Esophagus muscularis mucosa (tissue), 4 donors: ENCODE measurements around the gene EFNA1. TPM values are rescaled to one million over a fixed set of nuclear protein-coding genes. Genes with fewer than 3 reads are reported as not detected.

Experiments
- DNase-seq: peaks from one replicate; pipeline ENCODE4 v3.0.0-alpha.2; 2017; ENCODE audit errors: extremely low spot score
- H3K27ac ChIP-seq, 4 donors: fragments of 200-600 bp; sonication (generic); replicated peaks in 1 of 4; 1 replicate in 3 of 4; 2 replicates in 1 of 4; pipeline ENCODE4 v1.5.1; 2016 to 2019; ENCODE audit warnings: mild to moderate bottlenecking in 1 of 4
- H3K27me3 ChIP-seq, 4 donors: fragments of 200-600 bp; sonication (generic); one replicate each; pipeline versions ENCODE4 v1.5.1 to v1.6.0; 2016 to 2019
- H3K36me3 ChIP-seq, 4 donors: fragments of 200-600 bp; sonication (generic); one replicate each; pipeline ENCODE4 v1.5.1; 2016 to 2019
- H3K4me1 ChIP-seq, 4 donors: fragments of 200-600 bp; sonication (generic); one replicate each; pipeline ENCODE4 v1.5.1; 2016 to 2019
- H3K4me3 ChIP-seq, 4 donors: fragments of 200-600 bp; sonication (generic); 1 replicate in 2 of 4; 2 replicates in 2 of 4; pipeline ENCODE4 v1.5.1; 2016 to 2019; ENCODE audit warnings: mild to moderate bottlenecking in 4 of 4, moderate library complexity in 1 of 4
- H3K9me3 ChIP-seq, 4 donors: fragments of 200-600 bp; sonication (generic); 1 replicate in 3 of 4; 2 replicates in 1 of 4; pipeline ENCODE4 v1.5.1; 2016 to 2019
- CTCF ChIP-seq, 3 experiments: fragments of 200-600 bp in 2 of 3; fragments of 450-650 bp in 1 of 3; sonication (generic) in 2 of 3; IDR thresholded peaks; one replicate each; pipeline ENCODE4 v1.5.1; 2017 to 2019; ENCODE audit warnings: antibody characterized with exemption in 3 of 3, mild to moderate bottlenecking in 2 of 3, moderate library complexity in 1 of 3
- EP300 ChIP-seq: sonication (generic); formaldehyde crosslinking; IDR thresholded peaks from one replicate; pipeline ENCODE4 v1.6.1; 2017; ENCODE audit warnings: antibody characterized with exemption
- POLR2A ChIP-seq: fragments of 450-650 bp; IDR thresholded peaks from one replicate; pipeline ENCODE4 v1.6.1; 2017; ENCODE audit warnings: antibody characterized with exemption, moderate library complexity, mild to moderate bottlenecking, low read depth
- POLR2AphosphoS5 ChIP-seq, 2 donors: sonication (generic); formaldehyde crosslinking; IDR thresholded peaks; one replicate each; pipeline ENCODE4 v1.6.1; 2017; ENCODE audit warnings: antibody characterized with exemption in 2 of 2
- WGBS: methylation state at CpG from one replicate; pipeline ENCODE4 v1.1.5; 2018; 5-methylcytosine and 5-hydroxymethylcytosine counted together
- intact Hi-C: fragments of 100-400 bp; cut with DNase I; formaldehyde crosslinking; loops from one replicate; pipeline ENCODE4 v1.15.1; 2023
- total RNA-seq, 4 donors: library from RNA; depleted of rRNA; stranded (reverse); fragments of >200 nt; gene quantifications; one replicate each; pipeline versions ENCODE4 v1.1.0 to v1.2.1, GENCODE V29; 2016

Gene EFNA1
- total RNA-seq, 4 donors from 2014 or later, result 11.2 to 37.3 (median 27.5) TPM

GRCh38 chr1:155168456-155169210 is 41.0 kb downstream of the EFNA1 start:
- 89% methylated on average over 10 of the region's 10 CpGs for WGBS
- peaks cover 28 to 45% (median 44%) of the 10 kb centered on the region in 4 donors for H3K4me1 ChIP-seq
- peaks cover 0 to 1% (median 1%) of the 10 kb centered on the region in 4 donors for H3K27me3 ChIP-seq
- H3K9me3 ChIP-seq, result no peaks in the 10 kb centered on the region
- H3K36me3 ChIP-seq, result peaks cover 0 to 26% (median 23%) of the 10 kb centered on the region in 4 donors
- intact Hi-C loops, result loop anchor here (1.0 kb wide), 1 partner anchor 75 kb away; no protein-coding TSS in a partner anchor
- no peak overlapping the region for H3K4me3 ChIP-seq
- no peak for TF ChIP-seq EP300
- no peak for TF ChIP-seq CTCF (IDR thresholded peaks at IDR 0.05)
- no peak for TF ChIP-seq POLR2AphosphoS5 (IDR thresholded peaks at IDR 0.05)
- no peak for TF ChIP-seq POLR2A
- H3K27ac ChIP-seq, result peak overlapping the region in 1 of 4 donors; percentile 66
- peak; percentile 60 for DNase-seq

GRCh38 chr1:155169541-155169940 is 41.9 kb downstream of the EFNA1 start:
- TF ChIP-seq POLR2A, result no peak
- TF ChIP-seq EP300, result no peak
- TF ChIP-seq CTCF (IDR thresholded peaks at IDR 0.05), result no peak
- TF ChIP-seq POLR2AphosphoS5 (IDR thresholded peaks at IDR 0.05), result no peak

GRCh38 chr1:155170101-155170785 is 42.6 kb downstream of the EFNA1 start:
- Histone ChIP-seq H3K36me3 (peaks cover 0 to 26% (median 23%) of the 10 kb centered on the region in 4 donors), H3K27ac (no peak overlapping the region), H3K4me3 (no peak overlapping the region), H3K27me3 (peaks cover 0 to 17% (median 14%) of the 10 kb centered on the region in 4 donors), H3K9me3 (no peaks in the 10 kb centered on the region), H3K4me1 (peaks cover 37 to 60% (median 55%) of the 10 kb centered on the region in 4 donors)
- no peak for TF ChIP-seq CTCF (IDR thresholded peaks at IDR 0.05)
- no peak for TF ChIP-seq EP300
- TF ChIP-seq POLR2A, result no peak
- TF ChIP-seq POLR2AphosphoS5 (IDR thresholded peaks at IDR 0.05), result no peak
- DNase-seq, result no peak
- 72% methylated on average over 2 of the region's 2 CpGs for WGBS
- intact Hi-C loops, result loop anchor here (5.0 kb wide), 1 partner anchor 43 kb away; the partner anchor contains the start of gene EFNA1

More at GRCh38 chr1:155169541-155169940, 41.9 kb downstream of the EFNA1 start:
- Histone ChIP-seq H3K9me3 (no peaks in the 10 kb centered on the region), H3K27ac (no peak overlapping the region), H3K4me1 (peaks cover 37 to 54% (median 53%) of the 10 kb centered on the region in 4 donors), H3K27me3 (peaks cover 0 to 11% (median 10%) of the 10 kb centered on the region in 4 donors), H3K36me3 (peaks cover 0 to 26% (median 23%) of the 10 kb centered on the region in 4 donors), H3K4me3 (no peak overlapping the region)
- WGBS, result 77% methylated on average over 5 of the region's 5 CpGs
- intact Hi-C loops, result no loop called here
- DNase-seq, result peak; percentile 39

- DNase-seq, result no peak
- Histone ChIP-seq H3K36me3 (peaks cover 0 to 26% (median 23%) of the 10 kb centered on the region in 4 donors), H3K4me3 (no peak overlapping the region), H3K9me3 (no peaks in the 10 kb centered on the region), H3K4me1 (peaks cover 37 to 60% (median 53%) of the 10 kb centered on the region in 4 donors), H3K27ac (no peak overlapping the region), H3K27me3 (peaks cover 0 to 23% (median 14%) of the 10 kb centered on the region in 4 donors)
- TF ChIP-seq POLR2A, result no peak
- TF ChIP-seq CTCF (IDR thresholded peaks at IDR 0.05), result no peak
- no peak for TF ChIP-seq EP300
- TF ChIP-seq POLR2AphosphoS5 (IDR thresholded peaks at IDR 0.05), result no peak
- intact Hi-C loops, result loop anchor here (5.0 kb wide), 1 partner anchor 44 kb away; the partner anchor contains the start of gene EFNA1
- WGBS, result 88% methylated on average over 7 of the region's 7 CpGs
These were observed 43.1 kb downstream of the EFNA1 start for GRCh38 chr1:155170806-155171205.
